Islet of Langerhans (tissue), 1 donor: ENCODE data around the gene TMEM131.

ENCODE experiments used
- FAIRE-seq: peaks from one replicate; lab custom pipeline; 2011; peaks lifted over from hg19 to GRCh38; lab: Jason Lieb, UNC

Gene TMEM131

GRCh38 chr2:97754690-97755346 lies 240.9 kb downstream of the TMEM131 start:
- no peak for FAIRE-seq

GRCh38 chr2:97752342-97753334 lies 243.1 kb downstream of the TMEM131 start:
- FAIRE-seq = no peak

- FAIRE-seq = no peak
Observed at GRCh38 chr2:97751752-97752151, 244.0 kb downstream of the TMEM131 start.

GRCh38 chr2:97750017-97750416 lies 245.7 kb downstream of the TMEM131 start:
- no peak for FAIRE-seq

GRCh38 chr2:97749581-97749980 lies 246.2 kb downstream of the TMEM131 start:
- no peak for FAIRE-seq

GRCh38 chr2:97747716-97748115 lies 248.0 kb downstream of the TMEM131 start:
- FAIRE-seq = no peak

GRCh38 chr2:97747285-97747684 lies 248.5 kb downstream of the TMEM131 start:
- no peak for FAIRE-seq

GRCh38 chr2:97745474-97746174 lies 250.1 kb downstream of the TMEM131 start:
- FAIRE-seq = no peak

GRCh38 chr2:97743913-97744312 lies 251.8 kb downstream of the TMEM131 start:
- FAIRE-seq = no peak

- no peak for FAIRE-seq
Observed at GRCh38 chr2:97742381-97742847, 253.3 kb downstream of the TMEM131 start.

GRCh38 chr2:97741686-97742085 lies 254.1 kb downstream of the TMEM131 start:
- no peak for FAIRE-seq

- FAIRE-seq = no peak
Observed at GRCh38 chr2:97741251-97741650, 254.5 kb downstream of the TMEM131 start.

- no peak for FAIRE-seq
Observed at GRCh38 chr2:97740590-97741182, 255.1 kb downstream of the TMEM131 start.

GRCh38 chr2:97739893-97740245 lies 255.9 kb downstream of the TMEM131 start:
- no peak for FAIRE-seq

- no peak for FAIRE-seq
Observed at GRCh38 chr2:97739020-97739892, 256.5 kb downstream of the TMEM131 start.

- no peak for FAIRE-seq
Observed at GRCh38 chr2:97738179-97739019, 257.3 kb downstream of the TMEM131 start.

- FAIRE-seq = no peak
Observed at GRCh38 chr2:97737421-97738178, 258.1 kb downstream of the TMEM131 start.

GRCh38 chr2:97736608-97737330 lies 259.0 kb downstream of the TMEM131 start:
- no peak for FAIRE-seq

- no peak for FAIRE-seq
Observed at GRCh38 chr2:97736185-97736584, 259.6 kb downstream of the TMEM131 start.
